ENCODE measurements around the gene SLC4A2. TPM values are rescaled to one million over a fixed set of nuclear protein-coding genes. Genes with fewer than 3 reads are reported as not detected.

Gene SLC4A2
- total and polyA plus RNA-seq, 2 experiments from 2014 or later = 167 to 188 TPM

DNA sequence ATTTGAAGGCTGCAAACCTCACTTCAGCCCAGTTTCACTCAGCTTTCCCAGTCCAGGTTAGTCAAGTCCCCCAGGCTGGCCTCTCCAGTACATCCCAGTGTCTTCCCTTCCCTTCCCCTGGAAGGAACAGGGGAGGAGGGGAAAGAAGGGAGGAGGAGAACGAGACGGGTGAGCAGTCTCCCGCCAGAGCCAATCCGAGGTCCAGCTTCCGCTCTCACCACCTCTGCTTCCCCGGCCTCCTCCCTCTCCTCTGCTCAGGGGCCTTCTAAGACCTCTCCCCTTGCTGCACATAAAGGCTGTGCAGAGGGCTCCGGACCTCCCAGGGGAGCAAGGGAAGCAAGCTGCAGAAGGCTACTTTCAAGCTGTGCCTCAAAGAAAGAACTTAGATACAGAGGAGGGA lies 39.2 kb upstream of the SLC4A2 start:
- DNase-seq (ENCODE audit: low spot score) = no peak
- 43% methylated on average over 4 of the region's 7 CpGs for WGBS (ENCODE audit: low lambda C conversion rate, missing lambda C conversion rate)
- Histone ChIP-seq H3K27ac (no peak overlapping the region), H3K9me2 (replicated peaks; ENCODE audit: insufficient read depth) (no peaks in the 10 kb centered on the region), H3K4me2 (peak overlapping the region; percentile 53), H3K9me3 (ENCODE audit: low read depth) (no peaks in the 10 kb centered on the region), H3K4me3 (no peak overlapping the region), H3K79me2 (no peaks in the 10 kb centered on the region), H2AFZ (no peak overlapping the region), H3K36me3 (replicated peaks; ENCODE audit: insufficient read depth, low read depth) (no peaks in the 10 kb centered on the region), H4K20me1 (ENCODE audit: insufficient read depth, poor library complexity, severe bottlenecking) (no peaks in the 10 kb centered on the region), H3K27me3 (peaks cover 33% of the 10 kb centered on the region), H3K4me1 (ENCODE audit: insufficient read depth) (peaks cover 12% of the 10 kb centered on the region)
- TF ChIP-seq EZH2 (IDR thresholded peaks at IDR 0.05; ENCODE audit: borderline replicate concordance) = no peak
- TF ChIP-seq, protein P1, sequence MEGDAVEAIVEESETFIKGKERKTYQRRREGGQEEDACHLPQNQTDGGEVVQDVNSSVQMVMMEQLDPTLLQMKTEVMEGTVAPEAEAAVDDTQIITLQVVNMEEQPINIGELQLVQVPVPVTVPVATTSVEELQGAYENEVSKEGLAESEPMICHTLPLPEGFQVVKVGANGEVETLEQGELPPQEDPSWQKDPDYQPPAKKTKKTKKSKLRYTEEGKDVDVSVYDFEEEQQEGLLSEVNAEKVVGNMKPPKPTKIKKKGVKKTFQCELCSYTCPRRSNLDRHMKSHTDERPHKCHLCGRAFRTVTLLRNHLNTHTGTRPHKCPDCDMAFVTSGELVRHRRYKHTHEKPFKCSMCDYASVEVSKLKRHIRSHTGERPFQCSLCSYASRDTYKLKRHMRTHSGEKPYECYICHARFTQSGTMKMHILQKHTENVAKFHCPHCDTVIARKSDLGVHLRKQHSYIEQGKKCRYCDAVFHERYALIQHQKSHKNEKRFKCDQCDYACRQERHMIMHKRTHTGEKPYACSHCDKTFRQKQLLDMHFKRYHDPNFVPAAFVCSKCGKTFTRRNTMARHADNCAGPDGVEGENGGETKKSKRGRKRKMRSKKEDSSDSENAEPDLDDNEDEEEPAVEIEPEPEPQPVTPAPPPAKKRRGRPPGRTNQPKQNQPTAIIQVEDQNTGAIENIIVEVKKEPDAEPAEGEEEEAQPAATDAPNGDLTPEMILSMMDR (IDR thresholded peaks at IDR 0.05; ENCODE audit: poor library complexity) = no peak
- TF ChIP-seq EZH2phosphoT487 (IDR thresholded peaks at IDR 0.05; ENCODE audit: low read depth, severe bottlenecking, unreplicated experiment) = no peak

DNA sequence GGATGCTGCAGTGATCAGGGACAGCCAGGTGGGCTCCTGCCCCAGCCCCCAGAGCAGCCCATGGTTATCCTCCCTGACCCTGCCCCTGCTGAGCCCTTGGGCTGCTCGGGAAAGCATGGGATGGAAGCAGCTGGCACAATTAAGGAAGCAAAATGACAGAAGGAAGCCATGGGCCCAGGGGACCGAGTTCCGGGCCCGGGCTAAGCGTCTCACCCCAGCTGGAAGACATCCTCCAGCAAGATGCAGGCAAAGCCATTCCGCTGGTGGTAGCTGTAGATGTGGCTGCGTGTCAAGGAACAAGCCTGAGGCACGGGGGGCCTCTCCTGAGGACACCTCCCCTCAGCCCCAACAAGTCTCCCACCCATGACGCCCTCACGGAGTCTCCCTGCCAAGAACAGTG lies 36.2 kb upstream of the SLC4A2 start:
- H3K27me3 ChIP-seq = peaks cover 25% of the 10 kb centered on the region
- no peak for DNase-seq (ENCODE audit: low spot score)
- H3K36me3 ChIP-seq (replicated peaks; ENCODE audit: insufficient read depth, low read depth) = no peaks in the 10 kb centered on the region
- H3K9me3 ChIP-seq (ENCODE audit: low read depth) = no peaks in the 10 kb centered on the region
- H3K4me2 ChIP-seq = no peak overlapping the region
- H3K79me2 ChIP-seq = no peaks in the 10 kb centered on the region
- H3K27ac ChIP-seq = no peak overlapping the region
- TF ChIP-seq, protein P1 (IDR thresholded peaks at IDR 0.05; ENCODE audit: poor library complexity) = no peak
- TF ChIP-seq EZH2phosphoT487 (IDR thresholded peaks at IDR 0.05; ENCODE audit: low read depth, severe bottlenecking, unreplicated experiment) = no peak
- TF ChIP-seq EZH2 (IDR thresholded peaks at IDR 0.05; ENCODE audit: borderline replicate concordance) = no peak
- peaks cover 7% of the 10 kb centered on the region for H3K4me1 ChIP-seq (ENCODE audit: insufficient read depth)
- H3K4me3 ChIP-seq = no peak overlapping the region
- WGBS (ENCODE audit: low lambda C conversion rate, missing lambda C conversion rate) = 93% methylated on average over 10 of the region's 10 CpGs
- H3K9me2 ChIP-seq (replicated peaks; ENCODE audit: insufficient read depth) = no peaks in the 10 kb centered on the region
- H4K20me1 ChIP-seq (ENCODE audit: insufficient read depth, poor library complexity, severe bottlenecking) = no peaks in the 10 kb centered on the region
- no peak overlapping the region for H2AFZ ChIP-seq

DNA sequence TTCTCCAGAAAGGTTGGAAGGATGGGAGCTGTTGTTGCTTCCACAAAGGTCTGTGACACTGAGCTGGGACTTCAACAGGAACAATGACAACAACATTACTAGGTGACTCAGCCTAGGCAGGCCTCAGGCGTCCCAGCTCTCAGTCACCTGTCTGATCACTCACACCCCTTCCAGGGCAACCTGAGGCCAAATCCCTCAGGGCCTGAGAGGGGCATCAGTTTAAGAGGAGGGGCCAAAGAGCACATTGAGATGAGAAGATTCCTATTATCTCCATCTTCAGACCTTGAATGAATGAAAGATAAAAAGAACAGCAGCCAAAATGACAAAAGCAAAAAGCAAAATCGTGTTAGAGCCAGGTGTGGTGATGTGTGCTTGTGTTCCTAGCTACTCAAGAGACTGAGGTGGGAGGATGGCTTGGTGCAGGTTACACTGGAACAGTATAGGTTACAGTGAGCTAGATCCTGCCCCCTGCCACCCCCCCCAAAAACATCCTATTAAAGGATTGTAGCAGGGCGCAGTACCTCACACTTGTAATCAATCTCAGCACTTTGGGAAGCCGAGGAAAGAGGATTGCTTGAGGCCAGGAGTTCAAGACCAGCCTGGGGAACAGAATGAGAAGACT lies 34.8 kb upstream of the SLC4A2 start, which contains the start of gene ATG9B:
Gene ATG9B (minus strand): TSS at position 60 of the 622 bp plus-strand sequence. CDS start 71 bp downstream, outside the sequence.
- DNase-seq (ENCODE audit: low spot score) = peak; percentile 46
- Histone ChIP-seq H3K27me3 (peaks cover 18% of the 10 kb centered on the region), H3K4me1 (ENCODE audit: insufficient read depth) (peaks cover 12% of the 10 kb centered on the region), H3K4me2 (no peak within 1 kb of the TSS), H3K9me3 (ENCODE audit: low read depth) (no peaks in the 10 kb centered on the region), H3K27ac (no peak within 1 kb of the TSS), H2AFZ (no peak within 1 kb of the TSS), H3K36me3 (replicated peaks; ENCODE audit: insufficient read depth, low read depth) (no peaks in the 10 kb centered on the region), H3K4me3 (no peak within 1 kb of the TSS), H3K9me2 (replicated peaks; ENCODE audit: insufficient read depth) (no peaks in the 10 kb centered on the region), H4K20me1 (ENCODE audit: insufficient read depth, poor library complexity, severe bottlenecking) (no peaks in the 10 kb centered on the region), H3K79me2 (peaks cover 6% of the 10 kb centered on the region)
- WGBS (ENCODE audit: low lambda C conversion rate, missing lambda C conversion rate) = 82% methylated on average over 4 of the region's 4 CpGs
- TF ChIP-seq EZH2 (IDR thresholded peaks at IDR 0.05; ENCODE audit: borderline replicate concordance) (no peak), EZH2phosphoT487 (IDR thresholded peaks at IDR 0.05; ENCODE audit: low read depth, severe bottlenecking, unreplicated experiment) (no peak)
- TF ChIP-seq, protein P1 (IDR thresholded peaks at IDR 0.05; ENCODE audit: poor library complexity) = no peak

Measured in hepatocyte (in vitro differentiated cells).